Activated CD4-positive, alpha-beta T cell treated with anti-CD3 and anti-CD28 coated beads for 1 hour (primary cell): Measurements from ENCODE around the gene NEK4.
A peak's percentile ranks its signal among the peaks of the same experiment; 100 is the strongest.
"Not testable (repeated sequence)": the region's sequence is repeated elsewhere in the genome, so short reads cannot be mapped to it uniquely, and the experiment has no call there.

Experiments used
- DNase-seq: peaks from one replicate; pipeline ENCODE4 v3.0.0-alpha.2; 2020

The NEK4 gene

GRCh38 chr3:52777959-52778805, 7.4 kb upstream of the NEK4 start:
- peak; percentile 6 for DNase-seq

- DNase-seq = peak; percentile 5
Observed at GRCh38 chr3:52777127-52777958, 6.6 kb upstream of the NEK4 start, which contains the start of gene ITIH1. ITIH1 (plus strand) TSS chr3:52777599; CDS start chr3:52777616, 17 bp downstream.

GRCh38 chr3:52776486-52776885, 5.7 kb upstream of the NEK4 start:
- not testable (repeated sequence) for DNase-seq

DNA sequence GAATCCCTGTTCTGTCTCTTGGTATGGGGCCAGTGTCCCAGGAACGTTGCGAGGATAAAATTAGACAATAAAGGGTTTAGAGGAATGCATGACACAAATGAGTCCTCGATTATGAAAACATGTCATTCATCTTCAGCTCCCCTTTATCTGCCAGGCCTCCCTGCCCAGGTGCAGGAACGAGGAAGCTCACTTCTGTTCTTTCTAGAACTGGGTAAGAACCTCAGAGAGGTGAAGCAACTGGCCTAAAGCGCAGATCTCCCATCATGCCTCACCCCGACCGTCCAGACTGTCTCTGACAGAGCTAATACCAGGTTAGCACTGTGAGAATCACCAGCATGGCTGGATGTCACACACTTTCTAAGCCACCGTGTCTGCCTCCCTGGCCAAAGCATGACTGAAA, 5.1 kb upstream of the NEK4 start:
- no peak for DNase-seq

DNA sequence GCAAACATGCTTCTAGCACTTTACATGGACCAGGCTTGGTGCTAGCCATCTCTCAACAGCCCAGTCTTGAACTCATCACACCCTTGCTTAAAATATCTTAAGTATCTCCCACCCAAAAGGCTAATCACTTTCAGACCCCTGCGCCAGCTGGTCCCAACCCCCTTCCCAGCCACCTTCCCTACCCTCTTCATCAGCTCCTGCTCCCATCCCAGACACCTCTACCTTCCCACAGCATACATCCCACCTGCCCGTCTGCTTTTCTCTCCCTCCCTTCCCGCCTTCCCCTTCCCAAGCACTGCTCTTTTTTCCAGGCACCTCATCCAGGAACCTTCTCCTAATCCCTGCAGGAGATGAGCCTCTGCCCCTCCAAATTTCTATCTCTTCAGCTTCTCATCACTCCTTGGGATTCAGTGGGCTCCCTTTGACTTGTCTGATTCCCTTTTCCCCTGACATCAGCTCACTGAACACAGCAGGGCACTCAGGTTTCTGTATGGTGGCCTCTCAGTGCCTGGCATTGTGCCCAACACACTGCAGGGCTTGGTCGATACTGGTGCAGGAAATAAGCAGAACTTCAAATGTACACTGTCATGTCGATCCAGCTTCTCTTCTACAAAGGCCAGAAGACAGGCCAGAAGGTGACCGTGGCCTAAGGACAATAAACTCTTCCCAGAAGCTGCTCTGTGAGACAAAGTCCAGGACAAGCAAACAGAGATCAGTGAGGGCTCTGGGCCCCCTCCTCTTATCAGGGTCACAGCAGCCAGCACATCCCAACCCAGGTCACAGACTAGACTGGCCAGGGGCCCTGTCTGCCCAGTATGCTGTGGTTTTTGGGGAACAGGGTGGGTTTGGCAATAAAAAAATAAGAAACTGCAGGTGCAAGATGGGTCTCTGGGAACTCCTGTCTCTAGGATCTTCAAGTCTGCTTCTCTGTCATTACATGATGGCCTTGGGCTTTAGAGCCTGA, 4.4 kb upstream of the NEK4 start:
- no peak for DNase-seq

GRCh38 chr3:52774066-52774713, 3.5 kb upstream of the NEK4 start:
- no peak for DNase-seq

DNA sequence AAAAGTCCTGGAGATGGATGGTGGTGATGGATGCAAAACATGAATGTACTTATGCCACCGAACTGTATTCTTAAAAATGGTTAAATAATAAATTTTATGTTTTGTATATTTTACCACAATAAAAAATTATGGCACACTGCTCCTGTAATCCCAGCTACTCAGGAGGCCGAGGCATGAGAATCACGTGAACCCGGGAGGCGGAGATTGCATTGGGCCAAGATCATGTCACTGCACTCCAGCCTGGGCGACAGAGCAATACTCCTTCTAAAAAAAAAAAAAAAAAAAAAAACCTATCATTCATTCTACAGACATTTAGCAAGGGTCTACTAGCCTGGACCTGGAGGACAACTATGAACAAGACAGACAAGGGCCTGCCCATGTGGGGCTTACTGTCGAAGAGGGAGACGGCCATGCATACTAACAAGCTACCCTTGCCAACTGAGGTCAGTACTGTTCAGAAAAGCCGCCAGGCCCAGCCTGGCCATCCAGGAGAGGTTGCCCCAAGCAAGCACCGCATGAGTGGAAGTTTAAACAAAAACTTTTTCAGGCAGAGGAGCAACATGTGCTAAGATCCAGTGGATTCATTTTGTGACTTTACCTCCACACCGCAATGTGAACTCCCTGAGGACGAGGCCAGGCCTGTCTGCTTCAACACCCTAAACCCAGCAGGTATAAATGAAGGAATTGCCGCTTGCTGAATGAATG, 2.8 kb upstream of the NEK4 start:
- DNase-seq = no peak

- DNase-seq = no peak
Observed at GRCh38 chr3:52771702-52772101, 962 bp upstream of the NEK4 start.

DNA sequence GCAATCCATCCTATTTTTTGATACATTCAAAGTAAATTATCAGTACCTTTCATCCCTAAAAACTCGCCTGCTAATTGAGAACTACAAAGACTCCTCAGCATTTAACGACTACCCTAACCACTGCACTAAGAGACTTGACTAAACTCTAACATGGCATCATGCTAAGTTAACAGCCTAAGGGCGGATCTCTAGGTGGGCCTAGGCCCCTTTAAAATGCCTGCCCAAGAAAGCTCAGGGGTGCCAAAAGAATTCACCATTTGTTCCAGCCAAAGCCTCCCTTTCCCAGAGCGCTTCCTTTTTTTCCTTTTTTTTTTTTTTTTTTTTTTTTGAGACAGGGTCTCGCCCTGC, 568 bp upstream of the NEK4 start:
- no peak for DNase-seq

GRCh38 chr3:52769786-52770455, 819 bp downstream of the NEK4 start:
- no peak for DNase-seq

- DNase-seq = no peak
Observed at GRCh38 chr3:52763466-52763865, 7.3 kb downstream of the NEK4 start.

DNA sequence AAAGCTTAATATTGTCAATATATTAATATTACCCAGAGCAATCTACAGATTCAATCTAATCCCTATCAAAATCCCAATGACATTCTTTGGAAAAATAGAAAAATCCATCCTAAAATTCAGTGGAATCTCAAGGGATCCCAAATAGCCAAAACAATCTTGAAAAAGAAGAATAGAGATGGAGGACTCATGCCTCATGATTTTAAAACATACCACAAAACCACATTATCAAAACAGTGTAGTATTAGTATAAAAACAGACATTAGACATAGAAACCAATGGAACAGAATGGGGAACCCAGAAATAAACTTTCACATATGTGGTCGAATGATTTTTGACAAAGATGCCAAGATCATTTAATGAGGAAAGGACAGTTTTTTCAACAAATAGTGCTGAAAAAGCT, 14.6 kb downstream of the NEK4 start:
- no peak for DNase-seq

GRCh38 chr3:52754373-52754772, 16.4 kb downstream of the NEK4 start:
- DNase-seq = no peak

DNA sequence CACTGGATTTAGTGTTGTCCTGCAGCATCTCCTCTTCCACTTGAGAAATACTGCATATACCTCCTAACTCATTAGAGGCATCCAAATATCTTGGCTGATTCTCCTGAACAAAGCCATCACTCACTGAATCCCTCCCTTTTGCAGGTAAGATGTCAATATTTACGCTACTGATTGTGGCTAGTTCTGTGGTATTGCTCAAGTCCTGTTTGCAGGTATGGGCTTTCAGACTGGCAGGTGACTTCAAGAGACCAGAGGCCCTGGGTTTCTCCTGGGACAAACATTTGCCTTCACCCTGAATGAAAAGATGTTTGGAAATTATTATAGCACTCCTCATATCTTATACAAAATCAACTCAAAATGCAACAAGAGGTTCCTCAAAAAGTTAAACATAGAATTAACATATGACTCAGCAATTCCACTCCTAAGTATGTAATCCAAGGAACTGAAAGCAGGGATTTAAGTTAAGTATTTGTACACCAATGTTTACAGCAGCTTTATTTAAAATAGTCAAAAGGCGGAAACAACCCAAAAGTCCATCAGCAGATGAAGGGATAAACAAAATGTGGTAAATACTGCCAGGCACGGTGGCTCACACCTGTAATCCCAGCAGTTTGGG, 18.6 kb downstream of the NEK4 start:
- DNase-seq = no peak

- no peak for DNase-seq
Observed at GRCh38 chr3:52743721-52744120, 27.0 kb downstream of the NEK4 start.

- DNase-seq = no peak
Observed at GRCh38 chr3:52743152-52743551, 27.6 kb downstream of the NEK4 start.

GRCh38 chr3:52742418-52743041, 28.2 kb downstream of the NEK4 start:
- DNase-seq = no peak

- no peak for DNase-seq
Observed at GRCh38 chr3:52739730-52740129, 31.0 kb downstream of the NEK4 start.

DNA sequence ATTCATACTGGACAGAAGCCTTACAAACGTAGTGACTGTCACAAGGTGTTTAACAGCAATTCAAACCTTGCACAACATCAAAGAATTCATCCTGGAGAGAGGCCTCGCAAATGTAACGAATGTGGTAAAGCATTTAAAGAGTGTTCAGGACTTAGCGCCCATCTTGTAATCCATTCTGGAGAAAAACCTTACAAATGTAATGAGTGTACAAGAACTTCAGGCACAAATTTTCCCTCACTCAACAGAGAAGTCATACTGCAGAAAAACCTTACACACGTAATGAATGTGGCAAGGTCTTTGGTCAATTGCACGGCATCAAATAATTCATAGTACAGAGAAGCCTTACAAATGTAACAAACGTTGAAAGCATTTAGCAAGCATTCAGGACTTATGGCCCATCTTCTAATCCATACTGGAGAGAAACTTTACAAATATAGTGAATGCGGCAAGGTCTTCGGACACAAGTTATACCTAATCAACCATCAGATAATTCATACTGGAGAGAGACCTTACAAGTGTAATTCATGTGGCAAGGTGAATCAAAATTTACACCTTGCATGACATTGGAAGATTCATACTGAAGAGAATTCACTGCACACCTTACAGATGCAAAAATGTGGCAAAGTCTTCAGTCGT, 37.4 kb downstream of the NEK4 start:
- no peak for DNase-seq

GRCh38 chr3:52731590-52731989, 39.1 kb downstream of the NEK4 start:
- no peak for DNase-seq
